Vagina (tissue), 2 donors: ENCODE data around the gene EGF. TPM values are rescaled to one million over a fixed set of nuclear protein-coding genes. Genes with fewer than 3 reads are reported as not detected.

Experiments
- DNase-seq, 2 donors: peaks; one replicate each; pipeline ENCODE4 v3.0.0-alpha.2; 2017; ENCODE audit errors: extremely low spot score in 2 of 2
- H3K27ac ChIP-seq: fragments of 200-600 bp; sonication (generic); one replicate; pipeline ENCODE4 v1.5.1; 2019
- H3K27me3 ChIP-seq: fragments of 200-600 bp; sonication (generic); one replicate; pipeline ENCODE4 v1.5.1; 2019
- H3K36me3 ChIP-seq, 2 donors: fragments of 200-600 bp; sonication (generic); one replicate each; pipeline ENCODE4 v1.5.1; 2017 to 2019
- H3K4me1 ChIP-seq: fragments of 200-600 bp; sonication (generic); one replicate; pipeline ENCODE4 v1.5.1; 2019
- H3K4me3 ChIP-seq, 2 donors: fragments of 200-600 bp; sonication (generic); 1 replicate in 1 of 2; 2 replicates in 1 of 2; pipeline ENCODE4 v1.5.1; 2016 to 2019
- H3K9me3 ChIP-seq: fragments of 200-600 bp; sonication (generic); one replicate; pipeline ENCODE4 v1.5.1; 2019
- CTCF ChIP-seq, 3 experiments: fragments of 450-650 bp in 2 of 3; fragments of 200-600 bp in 1 of 3; sonication (generic) in 1 of 3; IDR thresholded peaks; one replicate each; pipeline ENCODE4 v1.5.1; 2017 to 2019; ENCODE audit warnings: antibody characterized with exemption in 3 of 3, mild to moderate bottlenecking in 2 of 3, moderate library complexity in 2 of 3
- POLR2A ChIP-seq, 2 donors: fragments of 450-650 bp; IDR thresholded peaks; one replicate each; pipeline ENCODE4 v1.6.1; 2017; ENCODE audit warnings: antibody characterized with exemption in 2 of 2, mild to moderate bottlenecking in 2 of 2, moderate library complexity in 2 of 2
- POLR2AphosphoS5 ChIP-seq, 2 donors: sonication (generic); formaldehyde crosslinking; IDR thresholded peaks; one replicate each; pipeline ENCODE4 v1.9.0; 2017; ENCODE audit warnings: antibody characterized with exemption in 2 of 2, mild to moderate bottlenecking in 2 of 2, low read depth in 1 of 2; ENCODE audit not compliant: insufficient read depth in 1 of 2
- intact Hi-C: fragments of 100-400 bp; cut with DNase I; formaldehyde crosslinking; loops from one replicate; pipeline ENCODE4 v1.15.1; 2023
- total RNA-seq: library from RNA; depleted of rRNA; stranded (reverse); fragments of >200 nt; gene quantifications from one replicate; pipeline ENCODE4 v1.2.3, GENCODE V29; 2016

Gene EGF
- total RNA-seq, 1 donor from 2014 or later, result 0.74 TPM

DNA sequence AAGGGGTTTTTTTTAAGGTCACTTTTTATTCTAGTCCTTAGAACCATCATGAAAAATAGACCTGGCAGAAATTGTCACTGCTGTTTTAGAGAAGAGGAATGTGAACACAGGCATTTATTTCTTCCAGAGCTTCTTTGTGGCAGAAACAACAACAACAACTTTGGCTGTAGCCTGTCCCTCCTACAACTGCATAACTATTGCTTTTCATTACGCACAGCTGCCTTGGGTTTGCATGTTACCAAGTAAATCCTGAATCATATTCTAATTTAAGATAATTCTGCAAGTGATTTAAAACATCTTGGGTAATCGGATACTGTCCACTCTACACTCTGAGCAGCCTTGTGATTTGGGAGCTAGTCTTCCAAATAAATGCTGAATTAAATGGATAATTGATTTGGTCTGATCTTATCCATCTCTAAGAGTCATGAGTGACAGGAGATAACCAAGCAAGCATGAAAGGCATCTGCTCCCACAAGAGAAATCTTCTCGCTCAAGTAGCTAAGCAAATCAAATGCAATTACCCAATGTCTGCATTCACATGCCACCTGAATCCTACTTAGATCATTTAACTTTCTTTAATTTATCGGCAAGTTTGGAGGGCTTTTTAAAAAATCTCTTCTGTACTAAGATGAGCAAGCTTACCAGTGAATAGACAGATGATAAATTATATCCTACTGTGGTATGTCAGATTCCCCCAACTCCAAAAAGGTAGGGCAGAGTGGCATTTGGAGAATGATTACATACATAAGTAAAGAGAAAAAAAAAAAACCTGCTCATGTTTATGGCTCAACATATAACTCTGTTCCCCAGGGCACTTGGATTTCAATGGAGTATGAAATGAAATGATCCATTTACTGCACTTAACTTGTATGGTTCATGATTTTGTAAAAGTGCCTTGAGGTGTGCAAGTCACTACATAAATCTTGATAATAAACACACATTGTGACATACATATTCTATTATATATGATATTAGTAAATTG is 73.6 kb downstream of the EGF start:
- no peak for DNase-seq
- Histone ChIP-seq H3K27me3 (no peaks in the 10 kb centered on the region), H3K4me3 (no peak overlapping the region), H3K9me3 (no peaks in the 10 kb centered on the region), H3K4me1 (peaks cover 4% of the 10 kb centered on the region), H3K36me3 (no peaks in the 10 kb centered on the region), H3K27ac (no peak overlapping the region)
- no peak for TF ChIP-seq POLR2AphosphoS5 (IDR thresholded peaks at IDR 0.05; ENCODE audit: insufficient read depth in 1 of 2, low read depth in 1 of 2)
- intact Hi-C loops, result no loop called here

- H3K36me3 ChIP-seq, result no peaks in the 10 kb centered on the region
- TF ChIP-seq POLR2AphosphoS5 (IDR thresholded peaks at IDR 0.05; ENCODE audit: insufficient read depth in 1 of 2, low read depth in 1 of 2), result peak in 1 of 2 donors; percentile 62
- no peak for TF ChIP-seq CTCF (IDR thresholded peaks at IDR 0.05)
- H3K4me1 ChIP-seq, result peaks cover 13% of the 10 kb centered on the region
- H3K4me3 ChIP-seq, result no peak overlapping the region
- H3K9me3 ChIP-seq, result no peaks in the 10 kb centered on the region
- DNase-seq, result peak in 1 of 2 donors; percentile 90
- H3K27me3 ChIP-seq, result no peaks in the 10 kb centered on the region
- intact Hi-C loops, result no loop called here
- H3K27ac ChIP-seq, result no peak overlapping the region
Observed at GRCh38 chr4:109989044-109989443, 76.4 kb downstream of the EGF start.

GRCh38 chr4:109989618-109990017 is 76.9 kb downstream of the EGF start:
- Histone ChIP-seq H3K27ac (peak overlapping the region; percentile 40), H3K4me3 (no peak overlapping the region)

DNA sequence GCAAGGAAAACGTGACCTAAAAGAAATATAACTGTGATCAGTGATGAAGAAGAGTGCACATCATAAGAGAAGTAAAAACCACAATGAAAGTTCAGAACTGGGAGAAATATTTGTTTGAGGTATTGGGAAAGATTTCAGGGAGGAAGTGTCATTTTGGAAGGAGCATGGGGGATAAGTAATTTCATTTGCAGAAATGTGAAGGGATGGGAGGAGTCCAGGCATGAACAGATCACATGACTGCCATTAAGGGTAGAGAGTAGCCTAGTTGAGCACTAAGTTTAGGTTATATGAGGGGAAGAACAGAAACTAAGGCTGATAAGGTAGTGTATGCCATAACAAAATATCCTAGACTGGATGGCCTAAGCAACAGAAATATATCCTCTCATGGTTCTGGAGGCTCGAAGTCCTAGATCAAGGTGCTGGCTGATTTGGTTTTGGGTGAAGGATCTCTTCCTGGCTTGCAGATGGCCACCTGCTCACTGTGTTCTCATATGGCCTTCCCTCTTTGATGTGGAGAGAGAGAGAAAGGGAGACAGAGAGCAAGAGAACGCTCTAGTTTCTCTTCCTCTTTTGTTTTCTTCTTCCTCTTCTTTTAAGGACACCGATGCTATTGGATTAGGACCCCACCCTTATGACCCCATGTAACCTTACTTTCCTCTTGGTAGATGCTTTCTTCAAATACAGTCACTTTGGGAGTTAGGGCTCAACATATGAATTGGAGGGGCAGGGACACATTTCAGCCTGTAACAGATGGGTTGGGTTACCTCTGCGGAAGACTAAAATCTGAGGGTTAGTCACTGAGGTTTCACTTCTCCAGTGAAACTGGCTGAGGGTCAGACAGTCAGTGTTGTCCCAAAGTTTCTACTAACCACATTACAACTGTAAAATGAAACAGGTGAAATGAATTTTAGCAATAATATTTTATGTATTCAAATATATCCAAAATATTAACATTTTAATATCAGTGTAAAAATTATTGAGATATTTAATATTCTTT is 77.9 kb downstream of the EGF start:
- H3K4me1 ChIP-seq, result peaks cover 16% of the 10 kb centered on the region
- no peak for DNase-seq
- no peaks in the 10 kb centered on the region for H3K27me3 ChIP-seq
- intact Hi-C loops, result no loop called here
- TF ChIP-seq POLR2A (IDR thresholded peaks at IDR 0.05) (no peak), POLR2AphosphoS5 (IDR thresholded peaks at IDR 0.05; ENCODE audit: insufficient read depth in 1 of 2, low read depth in 1 of 2) (no peak), CTCF (IDR thresholded peaks at IDR 0.05) (no peak)
- peak overlapping the region; percentile 1 for H3K27ac ChIP-seq
- no peaks in the 10 kb centered on the region for H3K36me3 ChIP-seq
- H3K9me3 ChIP-seq, result no peaks in the 10 kb centered on the region
- H3K4me3 ChIP-seq, result no peak overlapping the region

More at GRCh38 chr4:109989618-109990017, 76.9 kb downstream of the EGF start:
- no peak for DNase-seq
- Histone ChIP-seq H3K36me3 (no peaks in the 10 kb centered on the region), H3K9me3 (no peaks in the 10 kb centered on the region), H3K4me1 (peaks cover 16% of the 10 kb centered on the region), H3K27me3 (no peaks in the 10 kb centered on the region)
- TF ChIP-seq CTCF (IDR thresholded peaks at IDR 0.05) (no peak), POLR2A (IDR thresholded peaks at IDR 0.05) (no peak), POLR2AphosphoS5 (IDR thresholded peaks at IDR 0.05; ENCODE audit: insufficient read depth in 1 of 2, low read depth in 1 of 2) (no peak)
- intact Hi-C loops, result no loop called here

GRCh38 chr4:109993116-109993515 is 80.4 kb downstream of the EGF start:
- no peak for DNase-seq
- Histone ChIP-seq H3K4me1 (peaks cover 16% of the 10 kb centered on the region), H3K27me3 (no peaks in the 10 kb centered on the region), H3K27ac (no peak overlapping the region), H3K9me3 (no peaks in the 10 kb centered on the region), H3K36me3 (no peaks in the 10 kb centered on the region), H3K4me3 (no peak overlapping the region)
- intact Hi-C loops, result no loop called here
- TF ChIP-seq POLR2AphosphoS5 (IDR thresholded peaks at IDR 0.05; ENCODE audit: insufficient read depth in 1 of 2, low read depth in 1 of 2) (no peak), POLR2A (IDR thresholded peaks at IDR 0.05) (no peak), CTCF (IDR thresholded peaks at IDR 0.05) (no peak)
